ENCODE data around the gene ZFP36L1. TPM values are rescaled to one million over a fixed set of nuclear protein-coding genes. Genes with fewer than 3 reads are reported as not detected.

Gene ZFP36L1
- polyA plus RNA-seq, 1 experiment, result 52.7 TPM

GRCh38 chr14:68790644-68791077 is 2.2 kb downstream of the ZFP36L1 start:
- POLR2A ChIA-PET, result interaction anchor here (0.6 to 1.5 kb wide), 5 partner anchors 203 to 850 kb away, joined by 3 to 4 read pairs (median 3); no protein-coding TSS in a partner anchor
- CTCF ChIA-PET, result interaction anchor here (0.6 to 1.5 kb wide), 7 partner anchors 102 to 846 kb away, joined by 3 to 5 read pairs (median 3); no protein-coding TSS in a partner anchor

GRCh38 chr14:68789821-68790643 is 2.8 kb downstream of the ZFP36L1 start:
- H3K27me3 ChIP-seq (ENCODE audit: control insufficient read depth, insufficient read depth, low read length), result no peaks in the 10 kb centered on the region
- H3K36me3 ChIP-seq (ENCODE audit: control insufficient read depth, insufficient read depth, low read length), result peaks cover 24% of the 10 kb centered on the region
- POLR2A ChIA-PET, result interaction anchor here (0.5 to 1.5 kb wide), 9 partner anchors 202 to 849 kb away, joined by 3 to 11 read pairs (median 3); no protein-coding TSS in a partner anchor
- H3K4me3 ChIP-seq (ENCODE audit: low read depth, low read length), result peak overlapping the region; percentile 93
- CTCF ChIA-PET, result interaction anchor here (0.6 to 2.5 kb wide), 15 partner anchors 10 to 856 kb away, joined by 3 to 13 read pairs (median 5); no protein-coding TSS in a partner anchor
- 0 out of 2 replicates have a peak, but pooled peaks have one; percentile 4 for TF ChIP-seq CTCF (IDR thresholded peaks at IDR 0.05; ENCODE audit: insufficient read depth, low read depth, low read length)
- no peak for DNase-seq (ENCODE audit: low read depth)

More at GRCh38 chr14:68790644-68791077, 2.2 kb downstream of the ZFP36L1 start:
- peak overlapping the region; percentile 93 for H3K4me3 ChIP-seq (ENCODE audit: low read depth, low read length)
- DNase-seq (ENCODE audit: low read depth), result no peak
- TF ChIP-seq CTCF (IDR thresholded peaks at IDR 0.05; ENCODE audit: insufficient read depth, low read depth, low read length), result no peak
- H3K27me3 ChIP-seq (ENCODE audit: control insufficient read depth, insufficient read depth, low read length), result no peaks in the 10 kb centered on the region
- H3K36me3 ChIP-seq (ENCODE audit: control insufficient read depth, insufficient read depth, low read length), result peaks cover 24% of the 10 kb centered on the region

GRCh38 chr14:68788996-68789820 is 3.7 kb downstream of the ZFP36L1 start:
- CTCF ChIA-PET, result interaction anchor here (0.6 to 2.5 kb wide), 14 partner anchors 9 to 855 kb away, joined by 3 to 13 read pairs (median 5); no protein-coding TSS in a partner anchor

GRCh38 chr14:68788275-68788995 is 4.4 kb downstream of the ZFP36L1 start:
- no peak for DNase-seq (ENCODE audit: low read depth)
- no peaks in the 10 kb centered on the region for H3K27me3 ChIP-seq (ENCODE audit: control insufficient read depth, insufficient read depth, low read length)
- H3K36me3 ChIP-seq (ENCODE audit: control insufficient read depth, insufficient read depth, low read length), result peaks cover 24% of the 10 kb centered on the region
- CTCF ChIA-PET, result interaction anchor here (0.6 to 2.5 kb wide), 10 partner anchors 13 to 631 kb away, joined by 3 to 13 read pairs (median 4); no protein-coding TSS in a partner anchor
- no peak for TF ChIP-seq CTCF (IDR thresholded peaks at IDR 0.05; ENCODE audit: insufficient read depth, low read depth, low read length)
- POLR2A ChIA-PET, result interaction anchor here (0.6 to 1.1 kb wide), 8 partner anchors 108 to 532 kb away, joined by 3 to 6 read pairs (median 4); no protein-coding TSS in a partner anchor
- H3K4me3 ChIP-seq (ENCODE audit: low read depth, low read length), result peak overlapping the region; percentile 93

More at GRCh38 chr14:68788996-68789820, 3.7 kb downstream of the ZFP36L1 start:
- TF ChIP-seq CTCF (IDR thresholded peaks at IDR 0.05; ENCODE audit: insufficient read depth, low read depth, low read length), result peak; percentile 69
- POLR2A ChIA-PET, result interaction anchor here (0.6 to 1.5 kb wide), 5 partner anchors 138 to 539 kb away, joined by 3 to 11 read pairs (median 4); no protein-coding TSS in a partner anchor
- DNase-seq (ENCODE audit: low read depth), result no peak
- Histone ChIP-seq H3K36me3 (ENCODE audit: control insufficient read depth, insufficient read depth, low read length) (peaks cover 24% of the 10 kb centered on the region), H3K27me3 (ENCODE audit: control insufficient read depth, insufficient read depth, low read length) (no peaks in the 10 kb centered on the region), H3K4me3 (ENCODE audit: low read depth, low read length) (peak overlapping the region; percentile 93)

Data from BJ (cell line).